GM12878 (cell line): ENCODE measurements around the gene CNTRL.

Experiments used
- CTCF ChIP-seq, 3 experiments: IDR thresholded peaks in 2 of 3; conservative IDR thresholded peaks in 1 of 3; 2 replicates each; pipeline ENCODE4 v1.5.1; 2011; ENCODE audit warnings: low read depth in 3 of 3, low read length in 3 of 3, mild to moderate bottlenecking in 3 of 3, control low read depth in 2 of 3, moderate library complexity in 2 of 3, inconsistent platforms in 1 of 3, mixed read lengths in 1 of 3; ENCODE audit not compliant: control insufficient read depth in 2 of 3, insufficient read depth in 1 of 3; ENCODE audit errors: extremely low read depth in 1 of 3
- KDM1A ChIP-seq: fragments of 200-600 bp; sonication (generic); IDR thresholded peaks from 2 replicates; pipeline ENCODE4 v1.6.1; 2016; ENCODE audit warnings: borderline replicate concordance
- YY1 ChIP-seq: IDR thresholded peaks from 2 replicates; pipeline ENCODE4 v1.6.1; 2011; ENCODE audit warnings: low read depth, mild to moderate bottlenecking, low read length

DNA sequence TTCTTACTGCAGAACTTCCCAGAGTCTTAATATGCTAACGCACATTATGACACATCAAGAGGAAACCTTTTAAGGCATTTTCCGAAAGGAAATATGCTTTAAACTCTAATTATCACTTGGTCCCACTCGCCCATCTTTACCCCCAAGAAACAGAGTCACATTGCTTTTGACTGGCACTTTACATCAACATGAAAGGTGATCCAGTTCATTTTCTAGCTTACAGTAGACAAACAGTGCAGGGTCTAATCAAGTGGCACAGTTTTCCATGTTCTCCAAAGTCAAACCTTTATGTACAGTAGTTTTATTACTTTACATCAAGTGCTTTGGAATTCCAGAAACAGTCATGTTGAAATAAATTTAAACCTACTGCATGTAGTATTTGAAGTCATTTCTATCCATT lies 114.9 kb downstream of the CNTRL start:
- TF ChIP-seq CTCF (IDR thresholded peaks at IDR 0.05 in 2 of 3, conservative IDR thresholded peaks at IDR 0.05 in 1 of 3; ENCODE audit: control insufficient read depth in 2 of 3, extremely low read depth in 1 of 3, insufficient read depth in 1 of 3, low read depth in 3 of 3, low read length in 3 of 3) = no peak
- TF ChIP-seq YY1 = no peak
- TF ChIP-seq KDM1A = no peak
